ENCODE results near the gene SLC17A3. TPM values are rescaled to one million over a fixed set of nuclear protein-coding genes. Genes with fewer than 3 reads are reported as not detected.

The SLC17A3 gene
- total and polyA plus RNA-seq, 2 donors from 2014 or later, result 14.0 to 149 TPM

DNA sequence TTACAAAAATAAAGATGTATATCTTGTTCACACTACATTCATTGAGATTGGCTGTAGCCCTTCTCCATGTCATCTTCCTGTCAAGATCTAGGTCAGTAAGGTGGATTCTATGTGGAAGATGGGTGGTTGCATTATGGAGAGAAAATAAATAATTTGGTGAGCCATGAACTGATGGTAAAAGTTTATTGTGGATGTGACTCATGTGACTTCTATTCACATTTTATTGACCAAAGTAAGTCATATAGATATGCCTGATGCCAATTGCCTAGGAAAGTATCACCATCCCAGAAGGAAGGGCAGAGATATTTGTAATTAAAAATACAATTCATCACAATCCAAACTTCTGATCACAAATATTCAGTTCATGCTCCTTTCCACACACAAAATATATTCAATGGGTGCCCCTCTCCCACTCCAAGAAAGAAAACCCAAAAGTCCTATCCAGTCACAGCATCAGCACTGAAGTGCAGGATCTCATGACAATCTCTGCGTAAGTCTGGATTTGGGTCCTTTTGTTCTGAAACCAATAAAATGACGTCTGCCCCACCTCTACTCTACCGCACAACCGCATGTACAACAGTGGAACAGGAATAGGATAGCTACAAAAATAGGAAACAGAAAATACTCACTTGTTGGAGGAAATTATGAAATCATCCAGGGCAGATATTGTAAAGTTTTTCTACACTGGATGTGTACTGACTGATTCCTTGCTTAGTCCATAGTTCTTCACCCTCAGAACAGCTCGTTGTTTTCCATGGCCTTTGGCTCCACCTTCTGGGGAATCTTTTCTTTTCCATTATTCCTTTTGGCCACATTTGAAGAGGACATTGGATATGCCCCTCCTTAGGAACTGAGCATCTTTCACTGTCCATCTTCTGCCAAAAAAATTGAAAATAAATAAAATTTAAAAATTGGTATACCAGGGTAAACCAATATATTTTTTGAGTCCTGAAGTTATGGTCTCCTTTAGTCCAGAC is 16.1 kb upstream of the SLC17A3 start:
- TF ChIP-seq, protein P1, sequence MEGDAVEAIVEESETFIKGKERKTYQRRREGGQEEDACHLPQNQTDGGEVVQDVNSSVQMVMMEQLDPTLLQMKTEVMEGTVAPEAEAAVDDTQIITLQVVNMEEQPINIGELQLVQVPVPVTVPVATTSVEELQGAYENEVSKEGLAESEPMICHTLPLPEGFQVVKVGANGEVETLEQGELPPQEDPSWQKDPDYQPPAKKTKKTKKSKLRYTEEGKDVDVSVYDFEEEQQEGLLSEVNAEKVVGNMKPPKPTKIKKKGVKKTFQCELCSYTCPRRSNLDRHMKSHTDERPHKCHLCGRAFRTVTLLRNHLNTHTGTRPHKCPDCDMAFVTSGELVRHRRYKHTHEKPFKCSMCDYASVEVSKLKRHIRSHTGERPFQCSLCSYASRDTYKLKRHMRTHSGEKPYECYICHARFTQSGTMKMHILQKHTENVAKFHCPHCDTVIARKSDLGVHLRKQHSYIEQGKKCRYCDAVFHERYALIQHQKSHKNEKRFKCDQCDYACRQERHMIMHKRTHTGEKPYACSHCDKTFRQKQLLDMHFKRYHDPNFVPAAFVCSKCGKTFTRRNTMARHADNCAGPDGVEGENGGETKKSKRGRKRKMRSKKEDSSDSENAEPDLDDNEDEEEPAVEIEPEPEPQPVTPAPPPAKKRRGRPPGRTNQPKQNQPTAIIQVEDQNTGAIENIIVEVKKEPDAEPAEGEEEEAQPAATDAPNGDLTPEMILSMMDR (IDR thresholded peaks at IDR 0.05; ENCODE audit: borderline replicate concordance, extremely low read depth, insufficient read depth), result peak; percentile 67
- intact Hi-C loops (cut with DNase I), result no loop called here
- Histone ChIP-seq H3K4me3 (ENCODE audit: low read length in 3 of 3) (no peak overlapping the region), H3K4me1 (ENCODE audit: control insufficient read depth in 2 of 3, insufficient read depth in 2 of 3, low read depth in 1 of 3, low read length in 3 of 3) (peaks cover 0 to 9% (median 0%) of the 10 kb centered on the region in 3 donors), H3K36me3 (ENCODE audit: control insufficient read depth in 2 of 3, insufficient read depth in 3 of 3, low read length in 3 of 3) (no peaks in the 10 kb centered on the region), H3K27me3 (ENCODE audit: control insufficient read depth, insufficient read depth, low read length) (no peaks in the 10 kb centered on the region), H3K27ac (ENCODE audit: low read depth in 2 of 2, low read length in 2 of 2) (no peak overlapping the region), H3K9me3 (ENCODE audit: control insufficient read depth in 2 of 3, insufficient read depth in 1 of 3, low read length in 3 of 3) (peaks cover 0 to 6% (median 0%) of the 10 kb centered on the region in 3 donors), H3K9ac (ENCODE audit: low read length in 3 of 3) (no peak overlapping the region)
- FAIRE-seq (peak; percentile 94), DNase-seq (peak in 3 of 5 donors; percentile 50 to 77 (median 74))

DNA sequence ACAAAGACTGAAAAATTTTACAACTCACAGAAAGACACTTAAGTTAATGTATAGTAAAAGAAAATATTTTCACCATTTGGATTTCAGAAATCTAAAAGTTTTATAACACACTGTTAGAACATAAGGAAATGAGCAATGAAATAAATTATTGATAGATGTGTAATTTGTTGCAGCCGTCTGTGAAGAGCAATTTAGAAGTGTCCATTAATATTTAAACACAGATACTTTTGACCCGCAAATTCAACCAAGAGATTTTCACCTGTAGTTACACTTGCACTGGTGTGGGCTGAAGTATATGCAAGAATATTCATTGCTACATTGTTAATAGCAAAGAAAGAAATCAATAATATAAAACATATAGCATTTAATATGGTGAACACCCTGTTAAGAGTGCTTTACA is 14.6 kb upstream of the SLC17A3 start:
- Histone ChIP-seq H3K27me3 (ENCODE audit: control insufficient read depth, insufficient read depth, low read length) (no peaks in the 10 kb centered on the region), H3K27ac (ENCODE audit: low read depth in 2 of 2, low read length in 2 of 2) (no peak overlapping the region), H3K36me3 (ENCODE audit: control insufficient read depth in 2 of 3, insufficient read depth in 3 of 3, low read length in 3 of 3) (no peaks in the 10 kb centered on the region), H3K9ac (ENCODE audit: low read length in 3 of 3) (no peak overlapping the region), H3K4me1 (ENCODE audit: control insufficient read depth in 2 of 3, insufficient read depth in 2 of 3, low read depth in 1 of 3, low read length in 3 of 3) (peaks cover 0 to 13% (median 0%) of the 10 kb centered on the region in 3 donors), H3K4me3 (ENCODE audit: low read length in 3 of 3) (no peak overlapping the region), H3K9me3 (ENCODE audit: control insufficient read depth in 2 of 3, insufficient read depth in 1 of 3, low read length in 3 of 3) (peaks cover 0 to 6% (median 0%) of the 10 kb centered on the region in 3 donors)
- TF ChIP-seq, protein P1 (IDR thresholded peaks at IDR 0.05; ENCODE audit: borderline replicate concordance, extremely low read depth, insufficient read depth), result no peak
- intact Hi-C loops (cut with DNase I), result no loop called here
- FAIRE-seq (no peak), DNase-seq (no peak)

DNA sequence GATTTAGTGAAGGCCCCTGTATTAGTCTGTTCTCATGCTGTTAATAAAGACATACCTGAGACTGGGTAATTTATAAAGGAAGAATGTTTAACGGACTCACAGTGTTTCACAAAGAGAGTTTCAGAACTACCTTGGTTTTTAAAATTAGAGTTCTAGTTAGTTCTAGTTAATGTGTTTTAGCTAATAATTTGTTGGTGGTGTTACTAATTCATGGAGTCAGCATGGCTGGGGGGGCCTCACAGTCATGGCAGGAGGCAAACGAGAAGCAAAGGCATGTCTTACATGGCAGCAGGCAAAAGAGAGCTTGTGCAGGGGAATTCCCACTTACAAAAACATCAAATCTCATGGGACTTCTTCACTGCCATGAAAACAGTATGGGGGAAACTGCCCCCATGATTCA is 12.0 kb upstream of the SLC17A3 start:
- intact Hi-C loops (cut with DNase I), result no loop called here
- FAIRE-seq, result no peak
- Histone ChIP-seq H3K36me3 (ENCODE audit: control insufficient read depth in 2 of 3, insufficient read depth in 3 of 3, low read length in 3 of 3) (no peaks in the 10 kb centered on the region), H3K4me1 (ENCODE audit: control insufficient read depth in 2 of 3, insufficient read depth in 2 of 3, low read depth in 1 of 3, low read length in 3 of 3) (peaks cover 0 to 13% (median 0%) of the 10 kb centered on the region in 3 donors), H3K4me3 (ENCODE audit: low read length in 3 of 3) (no peak overlapping the region), H3K27ac (ENCODE audit: low read depth in 2 of 2, low read length in 2 of 2) (no peak overlapping the region), H3K9ac (ENCODE audit: low read length in 3 of 3) (no peak overlapping the region), H3K9me3 (ENCODE audit: control insufficient read depth in 2 of 3, insufficient read depth in 1 of 3, low read length in 3 of 3) (peaks cover 0 to 6% (median 0%) of the 10 kb centered on the region in 3 donors), H3K27me3 (ENCODE audit: control insufficient read depth, insufficient read depth, low read length) (no peaks in the 10 kb centered on the region)
- peak in 1 of 5 donors; percentile 12 for DNase-seq
- TF ChIP-seq, protein P1 (IDR thresholded peaks at IDR 0.05; ENCODE audit: borderline replicate concordance, extremely low read depth, insufficient read depth), result no peak

Measured in kidney (tissue), 14 donors.